Measurements from ENCODE around the gene TMEM217. TPM values are rescaled to one million over a fixed set of nuclear protein-coding genes. Genes with fewer than 3 reads are reported as not detected.

The TMEM217 gene
- total RNA-seq, 2 donors from 2014 or later, result 0.95 to 1.6 TPM

DNA sequence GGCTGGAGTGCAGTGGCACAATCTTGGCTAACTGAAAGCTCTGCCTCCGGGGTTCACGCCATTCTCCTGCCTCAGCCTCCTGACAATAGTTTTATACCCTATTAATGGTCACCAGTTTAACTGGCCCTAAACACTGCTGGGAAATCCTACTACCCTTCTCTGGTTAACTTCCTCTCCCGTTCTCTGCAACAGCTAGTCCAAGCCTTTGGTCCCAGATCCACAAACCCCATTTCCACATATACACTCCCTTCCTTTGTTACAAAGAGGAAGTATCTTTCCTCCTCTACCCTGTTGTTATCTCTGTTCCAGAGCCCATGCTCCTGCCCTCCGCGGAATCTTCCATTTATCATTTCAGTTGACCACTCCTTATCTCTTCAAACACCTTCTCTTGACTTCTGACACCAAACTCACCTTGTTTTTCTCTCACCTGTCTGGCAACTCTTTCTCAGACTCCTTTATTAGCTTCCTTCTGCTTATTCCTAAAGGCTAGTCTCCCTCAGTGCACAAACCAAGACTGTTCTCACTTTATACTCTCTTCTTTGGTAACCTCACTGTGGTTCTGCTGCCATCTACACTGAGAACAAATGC lies 25.4 kb downstream of the TMEM217 start:
- WGBS, 2 experiments (ENCODE audit: insufficient coverage in 1 of 2, insufficient read length in 1 of 2), result 87 to 93% methylated on average over 5 of the region's 5 CpGs
- Mint-ChIP-seq H3K36me3 (ENCODE audit: low read depth) (no peaks in the 10 kb centered on the region), H3K4me3 (no peak overlapping the region), H3K9me3 (peaks cover 2% of the 10 kb centered on the region), H3K4me1 (peaks cover 13% of the 10 kb centered on the region), H3K27me3 (ENCODE audit: insufficient read depth) (peaks cover 1% of the 10 kb centered on the region), H3K27ac (no peak overlapping the region)
- no peaks in the 10 kb centered on the region for H3K27me3 ChIP-seq (ENCODE audit: control insufficient read depth, insufficient read depth, low read length, poor library complexity, severe bottlenecking)
- H3K4me1 ChIP-seq (ENCODE audit: control insufficient read depth, insufficient read depth, low read length), result no peaks in the 10 kb centered on the region
- no peak for TF ChIP-seq CTCF (conservative IDR thresholded peaks at IDR 0.05)
- H3K9me3 ChIP-seq (ENCODE audit: control insufficient read depth, low read length), result no peaks in the 10 kb centered on the region
- H3K27ac ChIP-seq (ENCODE audit: low read depth, low read length), result no peak overlapping the region
- no peak overlapping the region for H3K4me3 ChIP-seq (ENCODE audit: low read length)
- H3K9ac ChIP-seq (ENCODE audit: extremely low read depth, low read length, poor library complexity, severe bottlenecking), result no peak overlapping the region
- no peaks in the 10 kb centered on the region for H3K36me3 ChIP-seq (ENCODE audit: control insufficient read depth, insufficient read depth, low read length)
- DNase-seq, result no peak

- no peaks in the 10 kb centered on the region for H3K9me3 Mint-ChIP-seq
- no peaks in the 10 kb centered on the region for H3K36me3 ChIP-seq (ENCODE audit: control insufficient read depth, insufficient read depth, low read length)
Observed at GRCh38 chr6:37230104-37230503, 27.8 kb downstream of the TMEM217 start.

GRCh38 chr6:37225350-37226169 lies 32.4 kb downstream of the TMEM217 start:
- H3K4me1 ChIP-seq (ENCODE audit: control insufficient read depth, insufficient read depth, low read length), result no peaks in the 10 kb centered on the region
- Mint-ChIP-seq H3K27ac (no peak overlapping the region), H3K4me1 (peaks cover 12% of the 10 kb centered on the region), H3K36me3 (ENCODE audit: low read depth) (no peaks in the 10 kb centered on the region), H3K27me3 (ENCODE audit: insufficient read depth) (no peaks in the 10 kb centered on the region), H3K9me3 (no peaks in the 10 kb centered on the region), H3K4me3 (no peak overlapping the region)
- H3K27me3 ChIP-seq (ENCODE audit: control insufficient read depth, insufficient read depth, low read length, poor library complexity, severe bottlenecking), result no peaks in the 10 kb centered on the region
- H3K9me3 ChIP-seq (ENCODE audit: control insufficient read depth, low read length), result no peaks in the 10 kb centered on the region
- H3K9ac ChIP-seq (ENCODE audit: extremely low read depth, low read length, poor library complexity, severe bottlenecking), result no peak overlapping the region
- DNase-seq, result peak; percentile 24
- 81 to 89% methylated on average over 4 to 5 of the region's 5 CpGs for WGBS, 2 experiments (ENCODE audit: insufficient coverage in 1 of 2, insufficient read length in 1 of 2)
- no peak overlapping the region for H3K27ac ChIP-seq (ENCODE audit: low read depth, low read length)
- no peak for TF ChIP-seq CTCF (conservative IDR thresholded peaks at IDR 0.05)
- H3K36me3 ChIP-seq (ENCODE audit: control insufficient read depth, insufficient read depth, low read length), result no peaks in the 10 kb centered on the region
- H3K4me3 ChIP-seq (ENCODE audit: low read length), result no peak overlapping the region

More at GRCh38 chr6:37230104-37230503, 27.8 kb downstream of the TMEM217 start:
- Mint-ChIP-seq H3K27me3 (ENCODE audit: insufficient read depth) (peaks cover 1% of the 10 kb centered on the region), H3K27ac (no peak overlapping the region), H3K4me3 (no peak overlapping the region), H3K4me1 (peaks cover 13% of the 10 kb centered on the region), H3K36me3 (ENCODE audit: low read depth) (no peaks in the 10 kb centered on the region)
- H3K4me3 ChIP-seq (ENCODE audit: low read length), result no peak overlapping the region
- no peaks in the 10 kb centered on the region for H3K9me3 ChIP-seq (ENCODE audit: control insufficient read depth, low read length)
- no peak overlapping the region for H3K9ac ChIP-seq (ENCODE audit: extremely low read depth, low read length, poor library complexity, severe bottlenecking)
- no peaks in the 10 kb centered on the region for H3K27me3 ChIP-seq (ENCODE audit: control insufficient read depth, insufficient read depth, low read length, poor library complexity, severe bottlenecking)
- no peaks in the 10 kb centered on the region for H3K4me1 ChIP-seq (ENCODE audit: control insufficient read depth, insufficient read depth, low read length)
- DNase-seq, result no peak
- WGBS, 2 experiments (ENCODE audit: insufficient coverage in 1 of 2, insufficient read length in 1 of 2), result 90 to 92% methylated on average over 6 of the region's 6 CpGs
- H3K27ac ChIP-seq (ENCODE audit: low read depth, low read length), result no peak overlapping the region
- no peak for TF ChIP-seq CTCF (conservative IDR thresholded peaks at IDR 0.05)
